Measurements from ENCODE around the gene TOGARAM2.

GRCh38 chr2:29041161-29041660 is 60.1 kb downstream of the TOGARAM2 start:
- TF ChIP-seq CTCF (IDR thresholded peaks at IDR 0.05): no peak
- no peak for TF ChIP-seq POLR2A (IDR thresholded peaks at IDR 0.05)

Data from testis (tissue), 2 donors.